HG03558 (cell line): Measurements from ENCODE around the gene RBM38.
A peak's percentile ranks its signal among the peaks of the same experiment; 100 is the strongest.

Experiments
- ATAC-seq: cut with Tn5 transposase; IDR thresholded peaks from one replicate; pipeline ENCODE4 v1.9.1; 2021; ENCODE audit warnings: moderate number of reproducible peaks; ENCODE audit not compliant: unreplicated experiment; ENCODE audit errors: extremely low read depth

RBM38 gene

DNA sequence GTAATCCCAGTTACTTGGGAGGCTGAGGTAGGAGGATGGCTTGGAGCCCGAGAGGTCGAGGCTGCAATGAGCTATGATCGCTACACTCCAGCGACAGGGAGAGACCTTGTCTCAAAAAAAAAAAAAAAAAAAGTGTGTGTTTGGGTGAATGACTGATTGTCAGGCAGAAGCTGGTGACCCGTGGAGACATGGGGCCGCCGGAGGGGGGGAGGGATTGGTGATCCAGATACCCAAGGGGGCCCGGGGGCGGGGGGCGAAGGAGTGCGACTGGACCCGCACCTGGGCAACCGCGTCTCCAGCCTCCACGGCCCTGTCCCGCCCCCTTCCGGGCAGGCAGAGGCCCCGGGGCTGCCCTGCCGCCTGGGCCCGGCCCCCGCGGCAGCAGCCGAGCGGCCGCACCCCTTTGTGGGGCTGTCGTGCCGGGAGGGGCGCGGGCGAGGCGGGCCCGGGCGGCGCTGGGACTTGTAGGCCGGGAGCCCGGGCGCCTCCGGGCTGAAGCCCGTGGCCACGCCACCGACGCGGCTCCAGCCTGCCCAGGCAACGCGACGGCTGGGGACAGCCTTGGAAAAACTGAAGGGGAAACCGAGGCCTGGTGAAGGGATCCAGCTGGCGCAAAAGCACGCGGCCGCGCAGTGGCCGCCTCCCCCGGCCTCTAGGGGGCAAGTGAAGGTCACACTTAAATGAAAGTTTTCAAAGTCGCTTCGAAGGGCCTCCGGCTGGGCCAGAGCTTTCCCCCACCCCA is 2.1 kb upstream of the RBM38 start:
- ATAC-seq = no peak

DNA sequence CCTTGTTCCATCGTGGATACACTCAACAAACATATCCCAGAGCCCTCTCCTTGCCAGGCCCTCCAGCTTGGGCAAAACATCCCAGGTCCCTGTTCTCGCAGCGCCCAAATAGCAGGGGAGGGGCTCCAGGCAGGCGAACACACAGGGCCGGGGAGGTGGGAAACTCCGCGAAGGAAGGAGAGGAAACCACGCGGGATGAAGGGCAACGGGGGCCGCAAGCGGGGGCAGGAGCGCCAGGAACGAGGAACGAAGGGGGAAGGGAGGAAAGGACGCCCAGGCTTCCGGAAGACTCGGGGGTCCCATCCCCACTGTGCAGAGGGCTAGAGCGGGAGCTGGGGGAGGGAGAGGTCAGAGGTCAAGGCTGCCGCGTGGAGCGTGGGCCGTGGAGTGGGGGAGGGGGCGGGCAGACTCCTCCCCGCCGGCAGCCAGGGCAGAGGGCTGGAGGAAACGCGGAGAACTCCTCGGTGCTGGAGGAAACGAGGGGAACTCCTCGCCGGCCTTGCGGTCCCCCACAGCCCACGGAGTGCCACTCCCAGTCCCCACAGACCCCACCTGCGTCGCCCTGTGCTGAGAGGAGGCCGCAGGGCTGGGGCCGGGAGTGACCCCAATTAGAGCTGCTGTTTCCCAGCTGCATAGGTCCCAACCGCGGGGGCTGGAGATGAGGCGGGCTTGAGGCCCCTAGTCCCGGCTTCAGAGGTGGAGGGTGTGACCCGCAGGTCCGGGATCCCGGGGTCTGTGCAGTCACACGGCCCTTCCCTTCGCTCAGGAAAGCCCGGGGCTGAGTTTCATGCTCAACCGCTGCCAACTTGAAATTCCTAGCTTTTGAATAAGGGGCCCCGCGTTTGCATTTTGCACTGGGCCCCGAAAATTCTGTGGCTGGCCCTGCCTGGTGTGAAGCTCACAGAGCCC is 1.2 kb upstream of the RBM38 start:
- ATAC-seq = no peak

DNA sequence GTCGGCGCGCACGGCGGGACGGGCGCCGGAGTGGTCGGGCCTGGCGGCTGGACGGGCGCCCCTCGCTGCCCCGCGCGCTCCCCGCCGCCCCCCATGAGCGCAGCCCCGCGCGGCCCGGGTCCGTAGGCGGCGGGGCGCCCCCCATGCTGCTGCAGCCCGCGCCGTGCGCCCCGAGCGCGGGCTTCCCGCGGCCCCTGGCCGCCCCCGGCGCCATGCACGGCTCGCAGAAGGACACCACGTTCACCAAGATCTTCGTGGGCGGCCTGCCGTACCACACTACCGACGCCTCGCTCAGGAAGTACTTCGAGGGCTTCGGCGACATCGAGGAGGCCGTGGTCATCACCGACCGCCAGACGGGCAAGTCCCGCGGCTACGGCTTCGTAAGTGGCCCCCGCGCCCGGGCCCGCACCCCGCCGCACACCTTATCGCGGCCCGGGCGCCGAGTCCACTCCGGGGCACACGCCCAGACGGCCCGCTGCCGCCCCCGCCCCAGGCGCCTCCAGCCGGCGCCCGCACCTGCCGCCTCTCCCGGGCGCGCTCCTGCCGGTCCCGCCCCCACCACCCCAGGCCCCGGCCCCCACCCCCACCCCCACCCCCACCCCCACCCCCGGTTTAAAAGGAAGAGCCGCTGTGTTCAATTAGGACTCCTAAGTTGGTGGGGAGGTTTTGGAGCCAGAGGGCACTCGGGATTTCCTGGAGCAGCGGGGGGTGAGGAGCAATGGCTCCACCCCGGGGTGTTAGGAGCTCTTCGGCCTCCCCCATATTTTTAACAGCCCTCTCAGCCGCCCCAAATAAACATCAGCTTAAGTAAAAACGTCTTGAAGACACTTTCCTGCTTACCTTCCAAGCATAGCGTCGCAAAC is 474 bp downstream of the RBM38 start:
- ATAC-seq = no peak

DNA sequence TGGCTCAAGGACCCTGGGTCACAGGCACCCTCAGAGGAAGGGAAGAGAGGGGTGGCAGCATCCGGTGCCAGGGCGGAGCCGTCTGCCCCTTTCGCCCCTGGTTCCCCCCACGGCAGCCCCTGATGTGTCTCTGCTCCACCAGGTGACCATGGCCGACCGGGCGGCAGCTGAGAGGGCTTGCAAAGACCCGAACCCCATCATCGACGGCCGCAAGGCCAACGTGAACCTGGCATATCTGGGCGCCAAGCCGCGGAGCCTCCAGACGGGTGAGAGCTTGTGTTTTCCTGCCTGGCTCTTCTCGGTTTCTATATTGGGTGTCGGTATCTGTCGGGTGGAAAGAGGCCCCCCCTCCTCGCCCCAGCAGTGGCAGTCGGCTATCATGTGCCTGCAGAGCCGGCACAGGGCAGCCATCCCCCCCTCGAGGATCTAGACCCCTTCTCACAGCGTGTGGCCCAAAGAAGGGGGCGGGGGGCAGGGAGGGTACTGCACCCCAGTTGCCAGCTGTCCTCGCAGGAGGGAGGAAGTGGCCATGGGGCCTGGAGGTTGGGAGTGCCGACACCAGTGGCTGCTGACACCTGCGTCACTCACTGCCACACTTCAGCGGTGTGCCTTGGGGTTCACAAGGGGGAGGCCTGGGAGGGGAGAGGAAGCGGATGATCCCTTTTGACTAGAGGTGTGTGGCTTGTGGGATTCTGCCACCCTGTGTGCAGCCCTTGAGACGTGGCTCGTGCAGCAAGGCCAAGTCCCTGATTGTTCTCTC is 1.5 kb downstream of the RBM38 start:
- no peak for ATAC-seq

DNA sequence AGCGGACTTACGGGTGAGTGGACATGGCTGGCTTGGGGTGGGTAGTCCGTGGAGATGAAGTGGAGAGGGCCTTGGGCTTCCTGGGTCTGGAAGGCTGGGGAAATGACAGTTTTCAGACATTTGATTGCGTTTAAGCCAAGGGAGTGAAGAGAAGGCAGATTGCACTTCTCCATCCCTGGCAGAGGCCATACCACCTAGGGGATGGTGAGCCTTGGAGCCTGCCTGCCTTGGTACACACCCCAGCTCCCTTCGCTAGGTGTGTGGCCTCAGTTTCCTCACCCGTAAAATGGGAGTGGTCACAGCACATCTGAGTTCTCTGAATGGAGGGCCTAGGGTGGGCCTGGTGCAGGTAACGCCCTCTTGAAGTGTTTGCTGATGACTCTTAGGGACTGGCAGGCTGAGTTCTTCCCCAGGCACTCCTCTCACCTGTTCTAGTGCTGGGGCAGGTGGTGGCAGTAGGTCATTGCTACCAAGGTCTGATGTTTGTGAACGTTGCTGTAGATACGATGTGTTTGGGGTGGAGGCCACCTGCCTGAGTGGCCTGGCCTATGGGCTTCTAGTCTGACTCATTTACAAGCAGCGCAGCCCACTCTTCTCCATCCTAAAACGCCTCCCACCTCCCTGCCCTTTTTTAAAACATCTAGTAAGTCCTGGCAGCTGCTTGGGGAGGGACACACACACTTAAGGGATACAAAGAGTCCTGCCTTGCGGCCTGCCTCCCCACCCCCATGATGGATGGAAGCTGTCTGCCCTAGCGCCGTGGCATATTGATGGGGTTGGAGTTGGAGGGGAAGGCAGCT is 2.3 kb downstream of the RBM38 start:
- ATAC-seq = no peak

DNA sequence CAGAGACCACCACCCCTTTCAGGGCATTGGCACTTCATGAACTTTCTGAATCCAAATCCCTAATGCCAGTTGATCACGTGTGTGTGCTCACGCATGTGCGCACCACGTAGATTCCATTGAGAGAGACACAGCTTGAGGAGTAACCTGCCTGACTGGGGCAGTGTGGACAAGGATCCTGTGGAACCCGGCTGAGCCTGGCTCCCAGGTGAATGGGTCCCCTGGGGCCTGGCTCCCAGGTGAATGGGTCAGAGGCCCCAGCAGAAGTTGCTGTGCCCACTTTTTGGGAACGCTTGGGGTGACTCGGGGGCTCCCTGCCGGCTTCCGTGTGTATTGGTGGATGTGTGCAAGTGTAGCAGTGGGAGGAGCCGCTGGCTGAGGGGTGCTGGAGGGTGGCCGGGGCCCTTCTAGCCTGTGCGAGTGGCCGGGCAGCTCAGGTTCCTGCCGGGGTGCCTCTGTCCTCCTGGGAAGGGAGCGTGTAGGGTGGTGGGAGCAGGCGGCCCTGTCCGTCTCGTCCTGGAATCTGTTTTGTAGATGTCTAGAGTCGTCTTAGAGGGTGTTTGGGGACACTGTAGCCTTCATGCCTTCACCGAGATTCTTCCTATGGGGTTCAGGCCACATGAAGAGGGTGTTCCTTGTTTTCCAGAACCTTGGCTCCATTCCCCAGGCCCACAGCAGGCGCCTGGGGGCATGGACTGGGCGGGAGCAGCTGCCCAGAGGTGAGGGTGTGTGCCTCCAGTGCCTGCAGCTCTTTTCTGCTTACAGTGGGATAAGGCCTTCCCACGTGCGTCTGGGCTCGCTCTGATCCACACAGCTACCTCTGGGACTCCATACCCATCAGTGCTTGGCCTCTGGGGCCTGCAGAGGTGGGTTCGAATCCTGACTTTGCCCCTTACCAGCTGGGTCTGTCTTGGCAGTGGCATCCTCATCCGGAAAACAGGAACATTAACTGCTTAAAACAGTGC is 3.2 kb downstream of the RBM38 start:
- no peak for ATAC-seq

DNA sequence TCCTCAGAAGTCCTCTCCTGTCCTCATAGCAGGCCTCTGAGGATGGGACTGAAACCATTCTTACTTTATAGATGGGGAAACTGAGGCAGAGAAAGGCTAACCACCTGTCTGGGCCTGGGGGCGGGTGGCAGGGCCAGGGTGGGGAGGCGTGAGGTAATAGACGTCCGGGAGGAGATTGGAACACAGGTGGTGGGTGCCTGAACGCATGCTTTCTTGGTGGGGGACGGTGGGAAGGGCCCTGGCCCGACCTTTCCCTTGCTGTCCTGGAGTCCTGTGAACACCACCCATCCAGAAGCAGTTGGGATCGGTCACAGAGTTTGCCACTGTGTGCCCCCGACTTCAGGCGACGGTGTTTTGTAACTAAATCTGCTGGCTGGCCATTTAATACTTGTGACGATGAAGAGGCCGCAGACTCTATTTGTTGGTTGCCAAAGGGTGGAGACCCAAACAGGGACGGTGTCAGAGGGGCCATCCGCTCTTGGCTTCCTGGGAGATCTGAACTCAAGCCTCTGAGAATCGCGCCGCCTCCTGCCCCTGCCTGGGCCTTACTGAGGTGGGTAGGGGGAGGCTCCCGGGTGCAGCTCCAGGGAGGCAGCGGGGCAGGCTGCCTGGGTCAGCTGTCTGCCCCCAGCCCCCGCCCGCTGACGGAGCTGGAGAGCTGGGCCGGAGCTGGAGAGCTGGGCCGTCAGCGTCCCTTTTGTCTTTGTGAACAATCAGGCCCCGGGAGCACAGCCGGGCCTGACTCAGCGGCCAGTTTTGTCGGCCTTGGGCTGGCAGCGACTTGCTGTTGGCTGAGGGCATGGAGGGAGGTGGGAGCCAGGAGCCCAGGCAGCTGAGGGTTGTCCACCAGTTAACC is 4.1 kb downstream of the RBM38 start:
- ATAC-seq = no peak

DNA sequence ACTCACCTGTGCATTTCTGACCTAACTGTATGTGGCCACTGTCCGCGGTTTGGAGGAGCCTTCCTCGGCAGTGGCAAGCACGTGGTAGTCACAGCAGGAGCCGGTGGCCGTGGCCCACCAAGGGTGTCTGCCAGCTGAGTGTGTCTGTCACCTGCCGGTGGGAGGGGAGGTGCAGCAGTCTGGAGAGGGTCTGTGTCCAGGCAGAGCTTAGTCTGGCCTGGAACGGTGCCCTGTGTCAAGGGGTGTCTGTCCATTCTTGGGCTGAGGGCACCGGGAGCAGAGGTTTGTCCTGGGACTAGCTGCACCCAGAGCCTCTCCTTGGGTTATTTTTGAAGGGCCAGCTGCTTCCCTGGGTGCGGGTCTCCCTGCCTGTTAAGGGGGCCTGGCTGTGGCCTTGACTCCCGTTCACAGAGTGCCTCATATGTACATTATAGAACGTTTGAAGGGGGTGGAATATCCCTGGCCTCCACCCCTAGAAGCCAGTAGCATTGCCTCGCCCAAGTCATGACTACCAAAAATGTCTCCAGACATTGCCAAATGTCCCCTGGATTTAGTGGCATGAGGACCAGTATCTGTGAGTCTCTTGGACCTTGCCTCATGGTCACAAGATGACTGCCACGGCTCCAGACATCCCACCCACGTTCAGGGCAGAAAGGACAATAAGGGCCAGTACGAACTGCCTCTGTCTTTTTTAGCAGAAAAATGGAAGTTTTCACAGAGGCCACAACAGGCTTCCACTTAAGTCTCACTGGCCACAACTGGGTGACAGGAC is 5.2 kb downstream of the RBM38 start:
- ATAC-seq = no peak

DNA sequence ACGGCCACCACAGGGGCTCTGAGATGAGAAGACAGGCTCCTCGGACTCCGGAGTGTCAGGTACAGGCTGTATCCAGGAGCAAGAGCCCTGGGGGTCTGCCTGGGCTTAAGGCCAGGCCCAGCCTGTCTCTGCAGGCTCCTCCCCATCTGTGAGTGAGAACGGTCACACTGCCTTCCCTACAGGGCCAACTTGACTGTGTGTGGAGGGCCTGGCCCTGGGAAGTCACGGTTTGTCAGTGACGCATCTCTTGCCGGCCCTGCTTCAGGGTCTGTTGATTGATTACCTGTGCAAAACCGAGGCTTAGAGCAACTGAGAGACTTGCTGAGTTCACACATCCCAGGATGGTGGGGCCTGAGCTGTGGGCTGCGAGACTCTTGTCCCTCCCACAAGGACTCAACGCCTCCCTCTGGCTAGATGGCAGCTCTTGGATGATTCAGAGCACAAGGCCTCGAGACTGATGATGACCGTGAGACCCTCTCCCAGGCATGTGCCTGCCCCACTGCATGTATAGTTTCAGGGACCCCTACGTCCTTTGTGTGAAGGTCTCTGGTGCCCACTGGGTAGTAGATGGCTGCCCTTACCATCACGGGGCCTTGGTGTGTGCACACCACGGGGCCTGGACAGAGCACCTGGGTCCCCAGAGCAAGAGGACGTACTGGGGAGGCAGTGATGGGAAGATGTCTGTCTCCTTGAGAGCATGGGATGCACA is 5.9 kb downstream of the RBM38 start:
- no peak for ATAC-seq

DNA sequence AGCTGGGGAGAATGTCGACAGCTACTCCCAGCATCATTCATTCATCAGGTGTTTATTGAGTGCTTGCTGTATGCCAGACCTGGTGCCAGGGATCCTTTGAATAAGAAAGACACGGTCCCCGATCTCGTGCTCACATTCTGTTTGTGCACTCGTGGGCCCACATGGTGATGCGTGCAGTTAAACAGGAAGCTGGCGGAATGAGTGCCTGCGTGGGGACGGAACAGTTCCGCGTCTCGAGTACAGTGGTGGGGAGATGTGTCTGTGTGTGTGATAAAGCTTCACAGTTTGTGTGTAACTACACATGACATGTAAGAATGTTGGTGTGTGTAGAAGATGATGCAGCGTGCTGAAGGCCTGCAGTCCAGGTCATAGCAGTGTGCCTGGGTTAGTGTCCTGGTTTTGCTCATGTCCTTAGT is 6.5 kb downstream of the RBM38 start:
- no peak for ATAC-seq

DNA sequence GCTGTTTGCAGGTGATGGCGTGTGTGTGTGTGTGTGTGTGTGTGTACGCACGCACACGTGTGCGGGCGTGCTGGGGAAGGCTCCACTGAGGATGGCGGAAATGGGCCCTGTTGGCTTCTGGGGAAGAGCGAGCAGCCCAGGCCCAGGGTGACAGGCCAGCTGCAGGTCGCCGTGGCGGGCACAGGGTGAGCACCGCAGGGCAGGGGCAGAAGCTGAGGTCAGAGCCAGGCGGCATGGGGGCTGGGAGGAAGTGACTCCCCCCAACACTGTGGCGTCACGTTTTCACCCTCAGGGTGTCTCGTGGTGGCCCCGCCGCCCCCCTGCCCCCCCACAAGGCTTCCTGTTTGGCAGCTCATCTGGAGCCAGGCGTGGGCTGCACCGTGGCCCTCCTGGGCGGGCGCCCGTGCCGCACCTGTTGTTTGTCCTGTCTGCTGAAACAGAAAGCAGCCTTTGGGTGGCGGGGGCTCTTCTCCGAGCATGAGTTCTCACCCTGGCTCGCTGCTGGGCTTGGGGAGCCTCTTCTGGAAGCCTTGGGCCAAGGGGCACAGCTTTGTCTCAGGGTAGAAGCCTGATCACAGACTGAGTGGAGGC is 7.1 kb downstream of the RBM38 start:
- peak; percentile 30 for ATAC-seq

DNA sequence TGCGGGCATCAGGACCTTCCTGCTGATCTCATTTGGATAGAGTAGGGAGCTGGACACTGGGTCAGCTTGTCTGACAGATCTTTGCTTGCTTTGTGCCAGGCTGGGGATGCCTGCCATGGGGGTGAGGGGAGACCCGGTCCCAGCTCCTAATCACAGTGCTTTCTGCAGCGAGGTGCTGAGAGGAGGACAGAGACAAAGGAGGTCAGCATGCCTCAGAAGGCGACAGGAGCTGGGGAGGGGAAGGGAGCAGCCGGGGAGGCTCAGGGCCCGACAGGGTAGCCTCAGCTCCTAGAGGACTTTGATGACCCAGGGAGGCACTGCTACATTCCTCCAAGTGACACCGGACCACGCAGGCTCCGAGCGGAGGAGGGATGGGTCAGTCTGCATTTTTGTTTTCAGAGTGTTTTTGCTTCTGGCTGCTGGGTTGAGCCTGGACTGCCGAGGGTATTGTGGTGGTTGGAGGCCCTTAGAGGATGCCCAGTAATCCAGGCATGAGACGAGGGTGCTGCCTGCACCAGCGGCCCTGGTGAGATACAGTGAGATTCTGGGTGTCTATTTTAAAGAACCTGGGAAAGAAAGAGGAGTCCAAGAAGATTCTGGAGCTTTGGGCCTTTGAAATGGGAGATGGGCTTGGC is 7.8 kb downstream of the RBM38 start:
- ATAC-seq = no peak

DNA sequence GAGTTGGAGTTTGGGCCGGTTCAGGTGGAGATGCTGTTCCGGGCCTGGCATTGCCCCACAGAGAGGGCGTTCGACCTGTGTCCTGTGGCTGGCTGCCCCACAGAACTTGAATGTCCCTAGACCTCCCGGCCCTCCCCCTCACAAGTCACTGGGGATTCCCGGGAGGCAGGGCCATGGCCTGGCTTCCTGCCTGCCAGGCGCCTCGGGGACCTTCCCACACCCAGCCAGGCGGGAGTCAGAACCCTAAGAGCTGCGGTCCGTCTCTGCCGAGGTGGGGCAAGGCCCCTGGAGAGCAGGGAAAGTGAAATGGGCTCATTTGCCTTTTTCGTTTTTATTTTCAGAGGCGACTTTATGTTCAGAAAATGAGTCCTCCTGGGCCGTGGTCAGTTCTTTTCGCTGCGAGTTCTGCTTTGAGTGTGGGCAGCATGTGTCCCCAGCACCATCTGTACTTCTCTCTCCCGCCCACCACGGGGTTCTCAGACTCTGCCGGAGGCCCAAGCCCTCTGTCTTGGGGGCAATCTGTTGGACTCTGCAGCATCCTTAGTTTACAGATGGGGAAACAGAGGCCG is 8.5 kb downstream of the RBM38 start:
- peak; percentile 30 for ATAC-seq

DNA sequence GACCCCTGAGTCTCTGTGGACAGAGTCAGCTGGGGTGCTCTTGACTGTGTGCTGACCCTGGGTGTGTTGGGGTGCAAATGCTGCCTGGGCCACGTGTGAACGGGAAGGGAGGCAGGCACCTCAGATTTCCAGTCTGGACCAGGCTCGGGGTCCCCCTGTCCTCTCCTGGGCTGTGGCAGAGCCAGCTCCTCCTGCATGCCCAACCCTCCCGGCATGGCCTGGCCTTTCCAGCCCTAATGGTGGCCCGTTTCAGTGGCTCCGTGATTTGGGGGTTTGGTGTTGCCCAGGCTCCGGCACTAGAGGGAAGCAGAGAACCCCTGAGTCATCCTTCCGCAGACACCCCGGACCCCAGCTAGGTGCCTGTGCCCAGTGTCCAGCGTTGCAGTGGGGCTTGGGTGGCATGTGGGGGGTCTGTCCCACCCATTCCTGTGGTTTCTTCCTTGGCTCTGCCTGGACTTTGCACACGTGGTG is 9.1 kb downstream of the RBM38 start:
- ATAC-seq = no peak
